Type B pancreatic cell (in vitro differentiated cells): ENCODE measurements around the gene DRC3. TPM values are rescaled to one million over a fixed set of nuclear protein-coding genes. Genes with fewer than 3 reads are reported as not detected.

ENCODE experiments used
- DNase-seq: peaks from one replicate; pipeline ENCODE4 v3.0.0; 2021; ENCODE audit warnings: mixed read lengths; ENCODE audit not compliant: unreplicated experiment; ENCODE audit errors: extremely low spot score
- H3K27ac Mint-ChIP-seq: 2 replicates; pipeline ENCODE4 v1.8.0; 2021; ENCODE audit warnings: mild to moderate bottlenecking, mixed read lengths
- H3K27me3 Mint-ChIP-seq: 2 replicates; pipeline ENCODE4 v1.8.0; 2021; ENCODE audit warnings: mixed read lengths
- H3K36me3 Mint-ChIP-seq: 2 replicates; pipeline ENCODE4 v1.8.0; 2021; ENCODE audit warnings: mixed read lengths
- H3K4me1 Mint-ChIP-seq: one replicate; pipeline ENCODE4 v1.8.0; 2021; ENCODE audit warnings: mixed read lengths; ENCODE audit not compliant: unreplicated experiment
- H3K4me3 Mint-ChIP-seq: 2 replicates; pipeline ENCODE4 v1.8.0; 2021; ENCODE audit warnings: mild to moderate bottlenecking, mixed read lengths
- H3K9me3 Mint-ChIP-seq: 2 replicates; pipeline ENCODE4 v1.8.0; 2021; ENCODE audit warnings: mixed read lengths
- total RNA-seq: library from RNA; stranded (reverse); gene quantifications from 2 replicates; pipeline ENCODE4 v1.2.1, GENCODE V29; 2021; ENCODE audit warnings: low replicate concordance
- TF ChIP-seq, protein P1 (sequence below): fragments of 200-600 bp; sonication (generic); conservative IDR thresholded peaks from 2 replicates; pipeline ENCODE4 v1.5.0; 2021; ENCODE audit warnings: antibody characterized with exemption, mild to moderate bottlenecking

The DRC3 gene
- total RNA-seq, 1 donor from 2014 or later, result 8.9 TPM

- Mint-ChIP-seq H3K27me3 (no peaks in the 10 kb centered on the region), H3K27ac (no peak overlapping the region), H3K36me3 (no peaks in the 10 kb centered on the region), H3K4me1 (peaks cover 4% of the 10 kb centered on the region), H3K4me3 (no peak overlapping the region), H3K9me3 (no peaks in the 10 kb centered on the region)
- no peak for DNase-seq
- TF ChIP-seq, protein P1, sequence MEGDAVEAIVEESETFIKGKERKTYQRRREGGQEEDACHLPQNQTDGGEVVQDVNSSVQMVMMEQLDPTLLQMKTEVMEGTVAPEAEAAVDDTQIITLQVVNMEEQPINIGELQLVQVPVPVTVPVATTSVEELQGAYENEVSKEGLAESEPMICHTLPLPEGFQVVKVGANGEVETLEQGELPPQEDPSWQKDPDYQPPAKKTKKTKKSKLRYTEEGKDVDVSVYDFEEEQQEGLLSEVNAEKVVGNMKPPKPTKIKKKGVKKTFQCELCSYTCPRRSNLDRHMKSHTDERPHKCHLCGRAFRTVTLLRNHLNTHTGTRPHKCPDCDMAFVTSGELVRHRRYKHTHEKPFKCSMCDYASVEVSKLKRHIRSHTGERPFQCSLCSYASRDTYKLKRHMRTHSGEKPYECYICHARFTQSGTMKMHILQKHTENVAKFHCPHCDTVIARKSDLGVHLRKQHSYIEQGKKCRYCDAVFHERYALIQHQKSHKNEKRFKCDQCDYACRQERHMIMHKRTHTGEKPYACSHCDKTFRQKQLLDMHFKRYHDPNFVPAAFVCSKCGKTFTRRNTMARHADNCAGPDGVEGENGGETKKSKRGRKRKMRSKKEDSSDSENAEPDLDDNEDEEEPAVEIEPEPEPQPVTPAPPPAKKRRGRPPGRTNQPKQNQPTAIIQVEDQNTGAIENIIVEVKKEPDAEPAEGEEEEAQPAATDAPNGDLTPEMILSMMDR, result no peak
These were observed 14.7 kb downstream of the DRC3 start for GRCh38 chr17:17987187-17987896.

DNA sequence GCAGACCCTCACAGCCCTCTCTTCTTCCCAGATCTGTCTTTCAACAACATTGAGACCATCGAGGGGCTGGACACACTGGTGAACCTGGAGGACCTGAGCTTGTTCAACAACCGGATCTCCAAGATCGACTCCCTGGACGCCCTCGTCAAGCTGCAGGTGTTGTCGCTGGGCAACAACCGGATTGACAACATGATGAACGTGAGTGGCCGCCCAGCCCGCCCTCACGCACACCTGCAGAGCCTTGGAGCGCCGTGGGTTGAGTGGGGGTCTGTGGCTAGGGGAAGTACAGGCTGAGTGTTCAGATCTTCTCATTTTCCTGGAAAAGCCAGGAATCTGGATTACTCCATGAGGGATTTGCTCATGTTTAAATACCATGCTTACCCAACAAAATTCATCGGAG, 15.2 kb downstream of the DRC3 start:
- TF ChIP-seq, protein P1, result no peak
- no peaks in the 10 kb centered on the region for H3K36me3 Mint-ChIP-seq
- no peak overlapping the region for H3K27ac Mint-ChIP-seq
- no peak for DNase-seq
- H3K27me3 Mint-ChIP-seq, result no peaks in the 10 kb centered on the region
- peaks cover 4% of the 10 kb centered on the region for H3K4me1 Mint-ChIP-seq
- H3K9me3 Mint-ChIP-seq, result no peaks in the 10 kb centered on the region
- no peak overlapping the region for H3K4me3 Mint-ChIP-seq

DNA sequence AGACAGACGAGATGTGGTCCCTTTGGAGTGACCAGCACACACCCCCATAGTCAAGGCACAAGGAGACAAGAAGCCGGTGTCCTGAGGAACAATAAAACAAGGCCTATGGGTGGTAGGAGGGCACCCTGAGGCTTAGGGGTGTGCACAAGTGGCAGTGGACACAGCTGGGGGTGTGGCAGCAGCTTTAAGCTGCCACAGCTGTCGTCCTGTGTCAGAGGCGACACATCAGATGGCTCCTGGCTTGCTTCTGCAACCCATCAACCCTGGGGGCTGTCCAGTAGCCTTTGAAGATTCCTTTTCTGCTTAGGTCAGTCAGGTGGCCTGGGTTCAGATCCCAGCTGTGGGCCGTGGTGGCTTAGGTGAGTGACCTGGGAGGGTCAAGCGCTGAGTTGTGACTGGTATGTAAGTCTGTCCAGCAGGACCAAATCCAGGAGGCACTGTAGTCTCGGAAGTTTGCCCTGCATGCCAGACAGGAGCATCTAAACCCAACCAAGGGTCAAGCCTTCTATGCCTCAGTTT, 15.8 kb downstream of the DRC3 start:
- TF ChIP-seq, protein P1, result no peak
- DNase-seq, result no peak
- no peaks in the 10 kb centered on the region for H3K9me3 Mint-ChIP-seq
- no peaks in the 10 kb centered on the region for H3K36me3 Mint-ChIP-seq
- H3K4me1 Mint-ChIP-seq, result peaks cover 2% of the 10 kb centered on the region
- H3K27ac Mint-ChIP-seq, result no peak overlapping the region
- H3K4me3 Mint-ChIP-seq, result no peak overlapping the region
- no peaks in the 10 kb centered on the region for H3K27me3 Mint-ChIP-seq

- Mint-ChIP-seq H3K36me3 (no peaks in the 10 kb centered on the region), H3K4me3 (no peak overlapping the region), H3K9me3 (no peaks in the 10 kb centered on the region), H3K27ac (no peak overlapping the region), H3K4me1 (no peaks in the 10 kb centered on the region), H3K27me3 (no peaks in the 10 kb centered on the region)
- DNase-seq, result no peak
- TF ChIP-seq, protein P1, result no peak
These were observed 16.4 kb downstream of the DRC3 start for GRCh38 chr17:17989081-17989480.

DNA sequence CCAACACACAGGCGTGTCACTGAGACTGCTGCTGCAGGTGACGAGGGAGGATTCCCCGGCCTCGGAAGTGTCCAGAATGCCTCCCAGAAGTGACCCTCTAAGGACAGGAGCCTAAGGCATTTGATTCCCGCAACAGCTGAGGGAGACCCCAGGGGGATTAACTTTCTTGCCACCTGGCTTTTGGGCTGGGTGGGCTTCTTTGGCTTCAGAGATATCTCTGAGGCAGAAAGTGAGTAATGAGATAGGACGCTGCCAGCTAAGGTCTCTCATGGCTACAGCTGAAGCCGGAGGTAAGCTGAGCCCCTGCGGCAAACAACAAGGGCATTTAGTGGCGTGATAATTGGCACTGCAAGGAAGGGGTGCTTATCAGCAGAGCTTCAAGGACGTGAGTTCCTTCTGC, 17.0 kb downstream of the DRC3 start:
- Mint-ChIP-seq H3K27me3 (no peaks in the 10 kb centered on the region), H3K36me3 (no peaks in the 10 kb centered on the region), H3K27ac (no peak overlapping the region), H3K4me1 (no peaks in the 10 kb centered on the region), H3K4me3 (no peak overlapping the region), H3K9me3 (no peaks in the 10 kb centered on the region)
- TF ChIP-seq, protein P1, result no peak
- no peak for DNase-seq
